Gastrocnemius medialis (tissue), 4 donors: ENCODE results near the gene HNF4A. TPM values are rescaled to one million over a fixed set of nuclear protein-coding genes. Genes with fewer than 3 reads are reported as not detected.

Experiments used
- ATAC-seq, 2 donors: fragments of 150-250 bp; one replicate each; pipeline ENCODE4 v1.9.1; 2016
- DNase-seq, 2 donors: peaks; one replicate each; pipeline ENCODE4 v3.0.0-alpha.2; 2019
- H3K27ac ChIP-seq, 4 donors: fragments of 200-600 bp; sonication (generic); 1 replicate in 1 of 4; 2 replicates in 3 of 4; pipeline ENCODE4 v1.5.1; 2016 to 2018; ENCODE audit warnings: mild to moderate bottlenecking in 2 of 4, moderate library complexity in 1 of 4
- H3K27me3 ChIP-seq, 3 donors: fragments of 200-600 bp; sonication (generic) in 2 of 3; 1 replicate in 1 of 3; 2 replicates in 2 of 3; pipeline versions ENCODE4 v1.5.1 to v1.6.0; 2016 to 2019; ENCODE audit warnings: mild to moderate bottlenecking in 1 of 3, moderate library complexity in 1 of 3
- H3K36me3 ChIP-seq, 2 donors: fragments of 200-600 bp; sonication (generic) in 1 of 2; one replicate each; pipeline ENCODE4 v1.5.1; 2017 to 2018
- H3K4me1 ChIP-seq, 2 donors: fragments of 200-600 bp; sonication (generic) in 1 of 2; one replicate each; pipeline ENCODE4 v1.5.1; 2016 to 2017; ENCODE audit warnings: mild to moderate bottlenecking in 2 of 2
- H3K4me3 ChIP-seq, 4 donors: fragments of 200-600 bp; sonication (generic) in 3 of 4; 1 replicate in 1 of 4; 2 replicates in 3 of 4; pipeline ENCODE4 v1.5.1; 2016 to 2019; ENCODE audit warnings: mild to moderate bottlenecking in 2 of 4
- H3K9me3 ChIP-seq, 3 donors: fragments of 200-600 bp; sonication (generic) in 2 of 3; 1 replicate in 1 of 3; 2 replicates in 2 of 3; pipeline ENCODE4 v1.5.1; 2016 to 2019
- CTCF ChIP-seq, 5 experiments: fragments of 450-650 bp in 3 of 5; fragments of 200-600 bp in 2 of 5; sonication (generic) in 2 of 5; IDR thresholded peaks in 4 of 5; conservative IDR thresholded peaks in 1 of 5; 1 replicate in 4 of 5; 2 replicates in 1 of 5; pipeline ENCODE4 v1.5.1; 2016 to 2019; ENCODE audit warnings: antibody characterized with exemption in 5 of 5, mild to moderate bottlenecking in 3 of 5, moderate library complexity in 3 of 5
- POLR2A ChIP-seq, 2 donors: fragments of 450-650 bp; IDR thresholded peaks; one replicate each; pipeline ENCODE4 v1.6.1; 2017; ENCODE audit warnings: antibody characterized with exemption in 2 of 2, mild to moderate bottlenecking in 2 of 2, moderate library complexity in 2 of 2
- in situ Hi-C, 4 donors: fragments of 200-750 bp; cut with MboI; loops; one replicate each; pipeline versions ENCODE4 v1.15.0 to v1.8.0; 2017; ENCODE audit warnings: low sequenced_read_pairs in 4 of 4
- intact Hi-C: fragments of 100-400 bp; cut with DNase I; formaldehyde crosslinking; loops from one replicate; pipeline ENCODE4 v1.15.1; 2023; ENCODE audit warnings: low total_unique reads
- total RNA-seq, 4 donors: library from RNA; depleted of rRNA; stranded (reverse); fragments of >200 nt; gene quantifications; one replicate each; pipeline versions ENCODE4 v1.1.0 to v1.2.3, GENCODE V29; 2016

HNF4A gene
- total RNA-seq, 4 donors from 2014 or later = 0.29 to 0.83 (median 0.51) TPM; not detected in 1

- no peaks in the 10 kb centered on the region for H3K36me3 ChIP-seq
These were observed 62.8 kb downstream of the HNF4A start for GRCh38 chr20:44418069-44418905.

GRCh38 chr20:44419131-44419844 lies 63.8 kb downstream of the HNF4A start:
- intact Hi-C loops (no loop called here), in situ Hi-C loops (no loop called here)
- Histone ChIP-seq H3K4me1 (no peaks in the 10 kb centered on the region), H3K27ac (no peak overlapping the region), H3K4me3 (no peak overlapping the region), H3K27me3 (peaks cover 0 to 3% (median 0%) of the 10 kb centered on the region in 3 donors), H3K9me3 (no peaks in the 10 kb centered on the region), H3K36me3 (no peaks in the 10 kb centered on the region)
- TF ChIP-seq CTCF (IDR thresholded peaks at IDR 0.05 in 4 of 5, conservative IDR thresholded peaks at IDR 0.05 in 1 of 5) (no peak), POLR2A (IDR thresholded peaks at IDR 0.05) (no peak)
- ATAC-seq (no peak), DNase-seq (no peak)

More at GRCh38 chr20:44418069-44418905, 62.8 kb downstream of the HNF4A start:
- no peak for TF ChIP-seq POLR2A (IDR thresholded peaks at IDR 0.05)
- TF ChIP-seq CTCF (IDR thresholded peaks at IDR 0.05 in 4 of 5, conservative IDR thresholded peaks at IDR 0.05 in 1 of 5) = no peak
- ATAC-seq (no peak), DNase-seq (no peak)
- in situ Hi-C loops (no loop called here), intact Hi-C loops (no loop called here)
- no peaks in the 10 kb centered on the region for H3K9me3 ChIP-seq
- no peaks in the 10 kb centered on the region for H3K4me1 ChIP-seq
- H3K27me3 ChIP-seq = no peaks in the 10 kb centered on the region
- H3K4me3 ChIP-seq = no peak overlapping the region
- no peak overlapping the region for H3K27ac ChIP-seq

GRCh38 chr20:44420497-44420896 lies 65.0 kb downstream of the HNF4A start:
- Histone ChIP-seq H3K27ac (no peak overlapping the region), H3K4me3 (no peak overlapping the region), H3K9me3 (no peaks in the 10 kb centered on the region), H3K4me1 (no peaks in the 10 kb centered on the region), H3K27me3 (peaks cover 0 to 3% (median 0%) of the 10 kb centered on the region in 3 donors), H3K36me3 (no peaks in the 10 kb centered on the region)
- in situ Hi-C loops = no loop called here
- intact Hi-C loops = no loop called here
- no peak for DNase-seq
- no peak for TF ChIP-seq CTCF (IDR thresholded peaks at IDR 0.05 in 4 of 5, conservative IDR thresholded peaks at IDR 0.05 in 1 of 5)
- no peak for TF ChIP-seq POLR2A (IDR thresholded peaks at IDR 0.05)
- ATAC-seq = no peak

GRCh38 chr20:44422083-44422482 lies 66.6 kb downstream of the HNF4A start:
- no peaks in the 10 kb centered on the region for H3K9me3 ChIP-seq
- intact Hi-C loops (no loop called here), in situ Hi-C loops (no loop called here)
- H3K4me3 ChIP-seq = no peak overlapping the region
- ATAC-seq (no peak), DNase-seq (no peak)
- no peaks in the 10 kb centered on the region for H3K36me3 ChIP-seq
- H3K27ac ChIP-seq = no peak overlapping the region
- H3K4me1 ChIP-seq = no peaks in the 10 kb centered on the region
- peaks cover 0 to 3% (median 0%) of the 10 kb centered on the region in 3 donors for H3K27me3 ChIP-seq
- no peak for TF ChIP-seq POLR2A (IDR thresholded peaks at IDR 0.05)
- TF ChIP-seq CTCF (IDR thresholded peaks at IDR 0.05 in 4 of 5, conservative IDR thresholded peaks at IDR 0.05 in 1 of 5) = no peak
